ACC112 (cell line): Measurements from ENCODE around the gene PPP2R5C.

Experiments used
- H2AFZ ChIP-seq: fragments of 200-600 bp; sonication (generic); one replicate; pipeline ENCODE4 v1.6.0; 2017; ENCODE audit warnings: antibody characterized with exemption, low read length; ENCODE audit not compliant: unreplicated experiment
- H3K27ac ChIP-seq: fragments of 200-600 bp; sonication (generic); 2 replicates; pipeline ENCODE4 v1.5.1; 2014; ENCODE audit warnings: low read depth, mild to moderate bottlenecking, antibody characterized with exemption, low read length, moderate library complexity
- H3K27me3 ChIP-seq: fragments of 200-600 bp; sonication (generic); 2 replicates; pipeline ENCODE4 v1.6.1; 2014; ENCODE audit warnings: mild to moderate bottlenecking, antibody characterized with exemption, low read length, moderate library complexity, mixed read lengths; ENCODE audit not compliant: insufficient read depth
- H3K36me3 ChIP-seq: fragments of 200-600 bp; sonication (generic); 2 replicates; pipeline ENCODE4 v1.6.1; 2016; ENCODE audit warnings: mild to moderate bottlenecking, antibody characterized with exemption, low read length, moderate library complexity, mixed read lengths; ENCODE audit not compliant: insufficient read depth
- H3K4me1 ChIP-seq: fragments of 200-600 bp; sonication (generic); one replicate; pipeline ENCODE4 v1.6.1; 2016; ENCODE audit warnings: low read length, mixed read lengths; ENCODE audit not compliant: insufficient read depth, unreplicated experiment, control insufficient read depth
- H3K4me3 ChIP-seq: fragments of 200-600 bp; sonication (generic); 2 replicates; pipeline ENCODE4 v1.5.1; 2014; ENCODE audit warnings: mild to moderate bottlenecking, low read depth, low read length
- H3K79me2 ChIP-seq: fragments of 200-600 bp; sonication (generic); one replicate; pipeline ENCODE4 v1.6.0; 2016; ENCODE audit warnings: low read length; ENCODE audit not compliant: control insufficient read depth, unreplicated experiment, insufficient read depth

The PPP2R5C gene

GRCh38 chr14:101889366-101889765 lies 127.9 kb downstream of the PPP2R5C start:
- Histone ChIP-seq H3K79me2 (no peaks in the 10 kb centered on the region), H3K36me3 (peaks cover 6% of the 10 kb centered on the region; the same call in 1 of the 2 replicates), H3K4me3 (no peak overlapping the region), H3K27ac (no peak overlapping the region), H2AFZ (no peak overlapping the region), H3K4me1 (no peaks in the 10 kb centered on the region), H3K27me3 (no peaks in the 10 kb centered on the region)

GRCh38 chr14:101889898-101890297 lies 128.4 kb downstream of the PPP2R5C start:
- H3K36me3 ChIP-seq = peaks cover 10% of the 10 kb centered on the region; the same call in 1 of the 2 replicates
- no peak overlapping the region for H2AFZ ChIP-seq
- H3K79me2 ChIP-seq = no peaks in the 10 kb centered on the region
- H3K27me3 ChIP-seq = no peaks in the 10 kb centered on the region
- no peaks in the 10 kb centered on the region for H3K4me1 ChIP-seq
- no peak overlapping the region for H3K4me3 ChIP-seq
- no peak overlapping the region for H3K27ac ChIP-seq

GRCh38 chr14:101891471-101891870 lies 130.0 kb downstream of the PPP2R5C start:
- Histone ChIP-seq H3K27me3 (no peaks in the 10 kb centered on the region), H3K4me3 (no peak overlapping the region), H3K4me1 (no peaks in the 10 kb centered on the region), H3K36me3 (peaks cover 12% of the 10 kb centered on the region), H3K27ac (no peak overlapping the region), H3K79me2 (no peaks in the 10 kb centered on the region), H2AFZ (no peak overlapping the region)

GRCh38 chr14:101893759-101894158 lies 132.2 kb downstream of the PPP2R5C start:
- Histone ChIP-seq H3K27ac (no peak overlapping the region), H3K4me1 (no peaks in the 10 kb centered on the region), H3K27me3 (no peaks in the 10 kb centered on the region), H2AFZ (no peak overlapping the region), H3K36me3 (peaks cover 12% of the 10 kb centered on the region), H3K4me3 (no peak overlapping the region), H3K79me2 (no peaks in the 10 kb centered on the region)

GRCh38 chr14:101894365-101895081 lies 133.0 kb downstream of the PPP2R5C start:
- Histone ChIP-seq H3K79me2 (no peaks in the 10 kb centered on the region), H2AFZ (no peak overlapping the region), H3K27ac (no peak overlapping the region), H3K36me3 (peaks cover 12% of the 10 kb centered on the region), H3K27me3 (no peaks in the 10 kb centered on the region), H3K4me3 (no peak overlapping the region), H3K4me1 (no peaks in the 10 kb centered on the region)

- Histone ChIP-seq H3K4me1 (no peaks in the 10 kb centered on the region), H3K36me3 (peaks cover 12% of the 10 kb centered on the region), H3K4me3 (no peak overlapping the region), H3K27me3 (no peaks in the 10 kb centered on the region), H3K79me2 (no peaks in the 10 kb centered on the region), H3K27ac (no peak overlapping the region), H2AFZ (no peak overlapping the region)
Observed at GRCh38 chr14:101895256-101895655, 133.7 kb downstream of the PPP2R5C start.

GRCh38 chr14:101897326-101897725 lies 135.8 kb downstream of the PPP2R5C start:
- Histone ChIP-seq H3K27me3 (no peaks in the 10 kb centered on the region), H3K4me3 (no peak overlapping the region), H3K36me3 (peaks cover 22% of the 10 kb centered on the region), H3K79me2 (no peaks in the 10 kb centered on the region), H3K4me1 (no peaks in the 10 kb centered on the region), H3K27ac (no peak overlapping the region), H2AFZ (no peak overlapping the region)

GRCh38 chr14:101898416-101898815 lies 136.9 kb downstream of the PPP2R5C start:
- no peak overlapping the region for H3K27ac ChIP-seq
- H3K79me2 ChIP-seq = no peaks in the 10 kb centered on the region
- H2AFZ ChIP-seq = no peak overlapping the region
- H3K4me3 ChIP-seq = no peak overlapping the region
- H3K4me1 ChIP-seq = no peaks in the 10 kb centered on the region
- H3K27me3 ChIP-seq = no peaks in the 10 kb centered on the region
- H3K36me3 ChIP-seq = peaks cover 22% of the 10 kb centered on the region

- no peaks in the 10 kb centered on the region for H3K27me3 ChIP-seq
- no peak overlapping the region for H3K27ac ChIP-seq
- no peak overlapping the region for H2AFZ ChIP-seq
- H3K79me2 ChIP-seq = no peaks in the 10 kb centered on the region
- H3K36me3 ChIP-seq = peaks cover 21% of the 10 kb centered on the region
- no peaks in the 10 kb centered on the region for H3K4me1 ChIP-seq
- no peak overlapping the region for H3K4me3 ChIP-seq
Observed at GRCh38 chr14:101899263-101899662, 137.8 kb downstream of the PPP2R5C start.

- Histone ChIP-seq H2AFZ (no peak overlapping the region), H3K36me3 (peaks cover 15% of the 10 kb centered on the region), H3K27ac (no peak overlapping the region), H3K4me1 (no peaks in the 10 kb centered on the region), H3K79me2 (no peaks in the 10 kb centered on the region), H3K27me3 (no peaks in the 10 kb centered on the region), H3K4me3 (no peak overlapping the region)
Observed at GRCh38 chr14:101900253-101900652, 138.7 kb downstream of the PPP2R5C start.

GRCh38 chr14:101903111-101903561 lies 141.6 kb downstream of the PPP2R5C start:
- no peaks in the 10 kb centered on the region for H3K4me1 ChIP-seq
- H3K4me3 ChIP-seq = no peak overlapping the region
- peaks cover 10% of the 10 kb centered on the region; the same call in 1 of the 2 replicates for H3K36me3 ChIP-seq
- H2AFZ ChIP-seq = no peak overlapping the region
- no peak overlapping the region for H3K27ac ChIP-seq
- H3K27me3 ChIP-seq = no peaks in the 10 kb centered on the region
- no peaks in the 10 kb centered on the region for H3K79me2 ChIP-seq
